Panc1 (cell line): Measurements from ENCODE around the gene MYO1A.

ENCODE experiments used
- POLR2AphosphoS5 ChIP-seq: IDR thresholded peaks from 2 replicates; pipeline ENCODE4 v1.6.1; 2012; ENCODE audit warnings: mild to moderate bottlenecking, low read depth, low read length, moderate library complexity
- TF ChIP-seq, protein P1 (sequence below): fragments of 450-650 bp; IDR thresholded peaks from 2 replicates; pipeline ENCODE4 v1.5.1; 2017; ENCODE audit warnings: mild to moderate bottlenecking
- TF ChIP-seq, protein P2 (sequence below), 2 experiments: IDR thresholded peaks; 2 replicates each; pipeline ENCODE4 v1.6.1; 2011 to 2012; ENCODE audit warnings: low read depth in 2 of 2, control low read depth in 1 of 2, low read length in 1 of 2, mild to moderate bottlenecking in 1 of 2, moderate library complexity in 1 of 2; ENCODE audit not compliant: insufficient read depth in 1 of 2

DNA sequence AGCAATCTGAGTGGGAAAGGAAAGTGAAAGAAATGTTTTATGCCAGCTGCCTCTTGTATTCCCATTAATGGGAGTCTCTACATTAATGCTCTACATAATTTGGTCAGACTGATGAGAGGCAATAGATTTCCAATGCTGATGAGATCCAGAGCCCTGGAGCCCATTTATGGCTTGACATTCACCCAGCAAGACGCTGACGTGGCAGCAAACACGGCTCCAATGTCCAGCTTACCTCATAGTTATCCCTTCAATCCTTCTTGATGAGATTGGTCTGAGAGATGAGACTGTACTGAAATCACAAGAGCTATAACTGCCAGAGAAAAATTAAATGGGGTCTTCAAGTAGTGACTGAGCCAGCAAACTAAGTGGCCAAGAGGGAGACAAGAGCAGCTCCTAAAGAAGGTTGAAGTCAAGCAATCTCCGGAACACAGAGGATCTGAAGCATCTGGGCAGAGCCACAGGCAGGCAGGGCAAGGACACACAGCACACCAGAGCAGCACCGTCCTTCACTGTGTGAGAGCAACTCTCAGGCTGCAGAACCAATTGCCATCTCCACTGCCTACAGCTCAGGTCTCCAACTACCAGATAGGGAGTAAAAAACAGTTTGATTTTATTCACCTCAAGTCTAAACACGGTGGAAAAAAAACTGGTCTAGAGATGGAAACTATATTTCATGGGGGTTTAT is 7.3 kb upstream of the MYO1A start:
- TF ChIP-seq, protein P1, sequence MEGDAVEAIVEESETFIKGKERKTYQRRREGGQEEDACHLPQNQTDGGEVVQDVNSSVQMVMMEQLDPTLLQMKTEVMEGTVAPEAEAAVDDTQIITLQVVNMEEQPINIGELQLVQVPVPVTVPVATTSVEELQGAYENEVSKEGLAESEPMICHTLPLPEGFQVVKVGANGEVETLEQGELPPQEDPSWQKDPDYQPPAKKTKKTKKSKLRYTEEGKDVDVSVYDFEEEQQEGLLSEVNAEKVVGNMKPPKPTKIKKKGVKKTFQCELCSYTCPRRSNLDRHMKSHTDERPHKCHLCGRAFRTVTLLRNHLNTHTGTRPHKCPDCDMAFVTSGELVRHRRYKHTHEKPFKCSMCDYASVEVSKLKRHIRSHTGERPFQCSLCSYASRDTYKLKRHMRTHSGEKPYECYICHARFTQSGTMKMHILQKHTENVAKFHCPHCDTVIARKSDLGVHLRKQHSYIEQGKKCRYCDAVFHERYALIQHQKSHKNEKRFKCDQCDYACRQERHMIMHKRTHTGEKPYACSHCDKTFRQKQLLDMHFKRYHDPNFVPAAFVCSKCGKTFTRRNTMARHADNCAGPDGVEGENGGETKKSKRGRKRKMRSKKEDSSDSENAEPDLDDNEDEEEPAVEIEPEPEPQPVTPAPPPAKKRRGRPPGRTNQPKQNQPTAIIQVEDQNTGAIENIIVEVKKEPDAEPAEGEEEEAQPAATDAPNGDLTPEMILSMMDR = no peak
- no peak for TF ChIP-seq POLR2AphosphoS5
- TF ChIP-seq, protein P2, sequence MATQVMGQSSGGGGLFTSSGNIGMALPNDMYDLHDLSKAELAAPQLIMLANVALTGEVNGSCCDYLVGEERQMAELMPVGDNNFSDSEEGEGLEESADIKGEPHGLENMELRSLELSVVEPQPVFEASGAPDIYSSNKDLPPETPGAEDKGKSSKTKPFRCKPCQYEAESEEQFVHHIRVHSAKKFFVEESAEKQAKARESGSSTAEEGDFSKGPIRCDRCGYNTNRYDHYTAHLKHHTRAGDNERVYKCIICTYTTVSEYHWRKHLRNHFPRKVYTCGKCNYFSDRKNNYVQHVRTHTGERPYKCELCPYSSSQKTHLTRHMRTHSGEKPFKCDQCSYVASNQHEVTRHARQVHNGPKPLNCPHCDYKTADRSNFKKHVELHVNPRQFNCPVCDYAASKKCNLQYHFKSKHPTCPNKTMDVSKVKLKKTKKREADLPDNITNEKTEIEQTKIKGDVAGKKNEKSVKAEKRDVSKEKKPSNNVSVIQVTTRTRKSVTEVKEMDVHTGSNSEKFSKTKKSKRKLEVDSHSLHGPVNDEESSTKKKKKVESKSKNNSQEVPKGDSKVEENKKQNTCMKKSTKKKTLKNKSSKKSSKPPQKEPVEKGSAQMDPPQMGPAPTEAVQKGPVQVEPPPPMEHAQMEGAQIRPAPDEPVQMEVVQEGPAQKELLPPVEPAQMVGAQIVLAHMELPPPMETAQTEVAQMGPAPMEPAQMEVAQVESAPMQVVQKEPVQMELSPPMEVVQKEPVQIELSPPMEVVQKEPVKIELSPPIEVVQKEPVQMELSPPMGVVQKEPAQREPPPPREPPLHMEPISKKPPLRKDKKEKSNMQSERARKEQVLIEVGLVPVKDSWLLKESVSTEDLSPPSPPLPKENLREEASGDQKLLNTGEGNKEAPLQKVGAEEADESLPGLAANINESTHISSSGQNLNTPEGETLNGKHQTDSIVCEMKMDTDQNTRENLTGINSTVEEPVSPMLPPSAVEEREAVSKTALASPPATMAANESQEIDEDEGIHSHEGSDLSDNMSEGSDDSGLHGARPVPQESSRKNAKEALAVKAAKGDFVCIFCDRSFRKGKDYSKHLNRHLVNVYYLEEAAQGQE (IDR thresholded peaks at IDR 0.05; ENCODE audit: insufficient read depth in 1 of 2, low read depth in 2 of 2, low read length in 1 of 2) = no peak
